CD4-positive, alpha-beta T cell treated with Interleukin-10 for 1 hour (primary cell): Measurements from ENCODE around the gene CROCC.

Source experiments
- DNase-seq: peaks from one replicate; pipeline ENCODE4 v3.0.0-alpha.2; 2020

CROCC gene

GRCh38 chr1:16969651-16970050 lies 47.9 kb downstream of the CROCC start:
- no peak for DNase-seq

GRCh38 chr1:16970132-16970910 lies 48.6 kb downstream of the CROCC start:
- DNase-seq: no peak

- no peak for DNase-seq
Observed at GRCh38 chr1:16971341-16972188, 49.8 kb downstream of the CROCC start.

- no peak for DNase-seq
Observed at GRCh38 chr1:16972189-16972895, 50.6 kb downstream of the CROCC start.

- DNase-seq: no peak
Observed at GRCh38 chr1:16973215-16973614, 51.5 kb downstream of the CROCC start.

GRCh38 chr1:16975211-16975610 lies 53.5 kb downstream of the CROCC start:
- no peak for DNase-seq

GRCh38 chr1:16975838-16976237 lies 54.1 kb downstream of the CROCC start:
- no peak for DNase-seq

- no peak for DNase-seq
Observed at GRCh38 chr1:16976966-16977365, 55.2 kb downstream of the CROCC start.

GRCh38 chr1:16977377-16977776 lies 55.6 kb downstream of the CROCC start:
- no peak for DNase-seq

- no peak for DNase-seq
Observed at GRCh38 chr1:16978139-16978538, 56.4 kb downstream of the CROCC start.

GRCh38 chr1:16978567-16979474 lies 57.1 kb downstream of the CROCC start:
- DNase-seq: no peak

- DNase-seq: no peak
Observed at GRCh38 chr1:16979475-16980327, 58.0 kb downstream of the CROCC start.

GRCh38 chr1:16980473-16981268 lies 58.9 kb downstream of the CROCC start, which contains the start of gene MFAP2:
MFAP2 (minus strand) TSS chr1:16980620; CDS start chr1:16978273, 2,347 bp downstream.
- DNase-seq: no peak

GRCh38 chr1:16981269-16981849 lies 59.6 kb downstream of the CROCC start:
- DNase-seq: no peak

GRCh38 chr1:16982902-16983301 lies 61.2 kb downstream of the CROCC start:
- DNase-seq: no peak

- no peak for DNase-seq
Observed at GRCh38 chr1:16983649-16984048, 61.9 kb downstream of the CROCC start.

GRCh38 chr1:16984717-16985116 lies 63.0 kb downstream of the CROCC start:
- no peak for DNase-seq

GRCh38 chr1:16986113-16986512 lies 64.4 kb downstream of the CROCC start:
- DNase-seq: no peak

- DNase-seq: no peak
Observed at GRCh38 chr1:16986560-16986959, 64.8 kb downstream of the CROCC start.

GRCh38 chr1:16986962-16987361 lies 65.2 kb downstream of the CROCC start:
- no peak for DNase-seq
